ENCODE data around the gene PLD3. TPM values are rescaled to one million over a fixed set of nuclear protein-coding genes. Genes with fewer than 3 reads are reported as not detected.
"Not testable (repeated sequence)": the region's sequence is repeated elsewhere in the genome, so short reads cannot be mapped to it uniquely, and the experiment has no call there.

PLD3 gene
- total RNA-seq, 6 experiments from 2014 or later = 84.7 to 197 (median 113) TPM

GRCh38 chr19:40366697-40367561 lies 18.4 kb downstream of the PLD3 start:
- peaks cover 0 to 23% (median 5%) of the 10 kb centered on the region in 4 donors for H3K36me3 ChIP-seq
- no peak overlapping the region for H3K27ac ChIP-seq
- WGBS (ENCODE audit: insufficient coverage, low coverage, low lambda C conversion rate, missing lambda C conversion rate) = 80% methylated on average over 10 of the region's 27 CpGs
- no peak overlapping the region for H3K4me3 ChIP-seq
- no peaks in the 10 kb centered on the region for H3K9me3 ChIP-seq
- intact Hi-C loops (cut with DNase I) = no loop called here
- no peaks in the 10 kb centered on the region for H3K27me3 ChIP-seq
- H3K4me1 ChIP-seq = no peaks in the 10 kb centered on the region
- ATAC-seq (no peak), DNase-seq (no peak)
- TF ChIP-seq POLR2A (IDR thresholded peaks at IDR 0.05) (no peak), CTCF (IDR thresholded peaks at IDR 0.05) (no peak)

DNA sequence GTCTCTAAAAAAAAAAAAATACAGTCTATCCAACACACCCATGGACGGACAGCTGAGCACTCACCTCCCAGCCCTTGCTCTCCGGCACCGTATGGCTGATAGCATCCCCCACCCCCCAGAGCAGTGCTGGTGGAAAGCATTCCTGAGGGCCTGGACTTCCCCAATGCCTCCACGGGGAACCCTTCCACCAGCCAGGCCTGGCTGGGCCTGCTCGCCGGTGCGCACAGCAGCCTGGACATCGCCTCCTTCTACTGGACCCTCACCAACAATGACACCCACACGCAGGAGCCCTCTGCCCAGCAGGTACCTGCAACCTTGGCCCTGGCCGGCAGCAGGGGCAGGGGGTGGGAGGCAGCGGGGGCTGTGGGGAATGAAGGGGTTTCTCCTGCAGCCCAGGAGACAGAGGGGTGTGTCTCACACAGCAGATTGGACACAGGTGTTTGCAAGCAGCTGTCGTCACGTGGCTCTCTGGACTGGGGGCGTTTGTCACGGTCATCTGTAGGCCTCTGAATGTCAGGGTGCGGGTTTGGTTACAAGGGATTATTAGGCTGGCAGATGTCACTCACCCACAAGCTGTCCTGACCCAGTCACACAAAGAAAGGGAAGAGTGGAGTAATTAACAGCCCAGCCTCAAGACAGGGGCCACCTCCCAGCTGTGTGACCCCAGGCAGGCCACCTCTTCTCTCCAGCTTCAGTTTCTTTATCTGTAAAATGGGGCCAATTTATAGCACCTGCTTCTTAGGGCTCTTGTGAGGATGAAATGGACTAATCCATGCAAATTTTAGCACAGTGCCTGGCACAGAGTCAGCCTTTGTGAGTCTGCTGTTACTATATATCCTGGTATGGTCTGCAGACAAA lies 19.3 kb downstream of the PLD3 start:
- TF ChIP-seq CTCF (IDR thresholded peaks at IDR 0.05) (no peak), POLR2A (IDR thresholded peaks at IDR 0.05) (no peak)

DNA sequence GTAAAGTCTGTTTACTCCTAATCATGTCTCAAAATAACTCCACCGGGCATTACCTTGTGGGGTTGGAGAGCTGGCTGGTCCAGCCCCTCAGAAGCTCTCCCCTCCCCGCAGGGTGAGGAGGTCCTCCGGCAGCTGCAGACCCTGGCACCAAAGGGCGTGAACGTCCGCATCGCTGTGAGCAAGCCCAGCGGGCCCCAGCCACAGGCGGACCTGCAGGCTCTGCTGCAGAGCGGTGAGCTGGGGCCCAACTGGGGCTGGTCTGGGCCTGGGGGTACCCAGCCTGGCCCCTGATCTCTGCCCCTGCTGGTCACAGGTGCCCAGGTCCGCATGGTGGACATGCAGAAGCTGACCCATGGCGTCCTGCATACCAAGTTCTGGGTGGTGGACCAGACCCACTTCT lies 21.3 kb downstream of the PLD3 start:
- Histone ChIP-seq H3K4me1 (no peaks in the 10 kb centered on the region), H3K9me3 (no peaks in the 10 kb centered on the region), H3K4me3 (no peak overlapping the region), H3K27ac (no peak overlapping the region), H3K27me3 (no peaks in the 10 kb centered on the region), H3K36me3 (peaks cover 0 to 31% (median 5%) of the 10 kb centered on the region in 4 donors)
- intact Hi-C loops (cut with DNase I) = no loop called here
- TF ChIP-seq CTCF (IDR thresholded peaks at IDR 0.05) (no peak), POLR2A (IDR thresholded peaks at IDR 0.05) (no peak)
- DNase-seq (no peak), ATAC-seq (no peak)
- no CpG with 5 or more reads among the region's 12 CpGs for WGBS (ENCODE audit: insufficient coverage, low coverage, low lambda C conversion rate, missing lambda C conversion rate)

More for the DNA sequence above, 19.3 kb downstream of the PLD3 start:
- Histone ChIP-seq H3K9me3 (no peaks in the 10 kb centered on the region), H3K27me3 (no peaks in the 10 kb centered on the region), H3K4me3 (no peak overlapping the region), H3K36me3 (peaks cover 0 to 25% (median 5%) of the 10 kb centered on the region in 4 donors), H3K27ac (no peak overlapping the region), H3K4me1 (no peaks in the 10 kb centered on the region)
- intact Hi-C loops (cut with DNase I) = no loop called here
- ATAC-seq = no peak
- DNase-seq = no peak
- 100% methylated on average over 4 of the region's 16 CpGs for WGBS (ENCODE audit: insufficient coverage, low coverage, low lambda C conversion rate, missing lambda C conversion rate)

DNA sequence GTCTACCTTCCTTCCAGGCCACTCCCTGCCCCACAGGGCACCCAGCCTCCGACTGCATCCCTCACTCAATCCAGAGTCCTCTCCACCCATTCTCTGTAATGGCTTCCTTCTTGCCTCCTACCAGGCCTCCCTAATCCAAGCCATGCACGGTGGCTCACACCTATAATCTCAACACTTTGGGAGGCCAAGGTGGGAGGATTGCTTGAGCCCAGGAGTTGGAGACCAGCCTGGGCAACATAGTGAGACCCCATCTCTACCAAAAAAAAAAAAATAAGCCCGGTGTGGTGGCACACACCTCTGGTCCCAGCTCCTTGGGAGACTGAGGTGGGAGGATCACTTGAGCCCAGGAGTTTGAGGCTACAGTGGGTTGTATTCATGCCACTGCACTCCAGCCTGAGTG lies 21.8 kb downstream of the PLD3 start:
- H3K27me3 ChIP-seq; ATAC-seq; H3K27ac ChIP-seq; intact Hi-C loops (cut with DNase I); H3K9me3 ChIP-seq; H3K4me3 ChIP-seq; H3K4me1 ChIP-seq; DNase-seq: not testable (repeated sequence)
- peaks cover 0 to 31% (median 5%) of the 10 kb centered on the region in 4 donors for H3K36me3 ChIP-seq
- whole genome bisulfite sequencing (ENCODE audit: insufficient coverage, low coverage, low lambda C conversion rate, missing lambda C conversion rate) = 100% methylated on average over 2 of the region's 3 CpGs

All from right lobe of liver (tissue), 6 donors.